Kidney epithelial cell (primary cell): ENCODE data around the gene CAVIN1. TPM values are rescaled to one million over a fixed set of nuclear protein-coding genes. Genes with fewer than 3 reads are reported as not detected.
"Not testable (repeated sequence)": the region's sequence is repeated elsewhere in the genome, so short reads cannot be mapped to it uniquely, and the experiment has no call there.

Experiments used
- DNase-seq: peaks from one replicate; pipeline ENCODE4 v3.0.0-alpha.2; 2010; ENCODE audit warnings: low read depth
- H3K27me3 ChIP-seq: 2 replicates; pipeline ENCODE4 v1.6.0; 2011; ENCODE audit warnings: low read length; ENCODE audit not compliant: control insufficient read depth, insufficient read depth
- H3K36me3 ChIP-seq: 2 replicates; pipeline ENCODE4 v1.5.1; 2011; ENCODE audit warnings: low read length; ENCODE audit not compliant: control insufficient read depth, insufficient read depth
- H3K4me3 ChIP-seq: 2 replicates; pipeline ENCODE4 v1.5.1; 2011; ENCODE audit warnings: low read depth, mild to moderate bottlenecking, control low read depth, low read length
- CTCF ChIP-seq: IDR thresholded peaks from 2 replicates; pipeline ENCODE4 v1.5.1; 2011; ENCODE audit warnings: mild to moderate bottlenecking, moderate library complexity, low read length, control low read depth, inconsistent platforms; ENCODE audit not compliant: insufficient read depth, poor library complexity, severe bottlenecking
- total RNA-seq: library from RNA; depleted of rRNA; stranded (reverse); fragments of >200 nt; gene quantifications from 2 replicates; pipeline ENCODE4 v1.2.3, GENCODE V29; 2015

The CAVIN1 gene
- total RNA-seq, 1 donor from 2014 or later: 70.2 TPM

GRCh38 chr17:42363767-42364585 is 59.1 kb downstream of the CAVIN1 start:
- no peak for TF ChIP-seq CTCF
- H3K27me3 ChIP-seq: no peaks in the 10 kb centered on the region
- no peak for DNase-seq
- no peak overlapping the region for H3K4me3 ChIP-seq
- no peaks in the 10 kb centered on the region for H3K36me3 ChIP-seq

- no peak for DNase-seq
- no peaks in the 10 kb centered on the region for H3K36me3 ChIP-seq
- no peak overlapping the region for H3K4me3 ChIP-seq
- H3K27me3 ChIP-seq: no peaks in the 10 kb centered on the region
- no peak for TF ChIP-seq CTCF
These were observed 59.8 kb downstream of the CAVIN1 start for GRCh38 chr17:42363231-42363630.

- no peaks in the 10 kb centered on the region for H3K27me3 ChIP-seq
- no peak overlapping the region for H3K4me3 ChIP-seq
- no peak for DNase-seq
- no peaks in the 10 kb centered on the region for H3K36me3 ChIP-seq
- no peak for TF ChIP-seq CTCF
These were observed 60.7 kb downstream of the CAVIN1 start for GRCh38 chr17:42362245-42362961.

- no peaks in the 10 kb centered on the region for H3K27me3 ChIP-seq
- H3K36me3 ChIP-seq: no peaks in the 10 kb centered on the region
- TF ChIP-seq CTCF: no peak
- no peak overlapping the region for H3K4me3 ChIP-seq
- no peak for DNase-seq
These were observed 61.3 kb downstream of the CAVIN1 start for GRCh38 chr17:42361781-42362186.

DNA sequence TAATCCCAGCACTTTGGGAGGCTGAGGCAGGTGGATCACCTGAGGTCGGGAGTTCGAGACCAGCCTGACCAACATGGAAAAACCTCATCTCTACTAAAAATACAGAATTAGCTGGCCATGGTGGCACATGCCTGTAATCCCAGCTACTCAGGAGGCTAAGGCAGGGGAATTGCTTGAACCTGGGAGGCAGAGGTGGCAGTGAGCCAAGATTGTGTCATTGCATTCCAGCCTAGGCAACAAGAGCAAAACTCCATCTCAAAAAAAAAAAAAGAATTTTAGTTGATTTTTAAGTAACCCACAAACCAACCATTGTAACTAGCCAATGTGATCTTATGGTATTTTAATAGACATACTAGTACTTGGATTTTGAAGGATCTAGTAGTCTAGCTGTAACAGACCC is 62.7 kb downstream of the CAVIN1 start:
- H3K27me3 ChIP-seq, H3K36me3 ChIP-seq, DNase-seq, H3K4me3 ChIP-seq: not testable (repeated sequence)

DNA sequence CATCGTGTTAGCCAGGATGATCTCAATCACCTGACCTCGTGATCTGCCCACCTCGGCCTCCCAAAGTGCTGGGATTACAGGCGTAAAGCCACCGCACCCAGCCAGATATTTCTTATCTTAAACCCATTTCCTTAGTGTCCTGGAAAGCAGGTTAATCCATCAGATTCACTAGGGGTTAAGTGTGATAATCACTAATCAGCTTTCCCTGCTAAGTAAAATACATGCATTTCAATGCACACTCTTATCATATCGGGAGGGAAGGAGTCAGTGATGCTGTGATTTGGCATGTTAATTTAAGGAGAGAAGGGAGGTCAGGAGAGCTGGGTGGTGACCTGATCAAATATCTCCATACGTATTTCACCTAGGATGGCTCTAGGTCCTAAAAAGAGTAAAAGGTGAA is 63.9 kb downstream of the CAVIN1 start:
- no peak for DNase-seq
- no peaks in the 10 kb centered on the region for H3K27me3 ChIP-seq
- no peak for TF ChIP-seq CTCF
- no peak overlapping the region for H3K4me3 ChIP-seq
- no peaks in the 10 kb centered on the region for H3K36me3 ChIP-seq
